HG03442 (cell line): ENCODE results near the gene CCM2.
A peak's percentile ranks its signal among the peaks of the same experiment; 100 is the strongest.

Source experiments
- ATAC-seq: cut with Tn5 transposase; IDR thresholded peaks from one replicate; pipeline ENCODE4 v1.9.1; 2021; ENCODE audit warnings: mild to moderate bottlenecking, moderate library complexity; ENCODE audit not compliant: unreplicated experiment

The CCM2 gene

GRCh38 chr7:44967571-44968446 is 32.2 kb upstream of the CCM2 start:
- no peak for ATAC-seq

DNA sequence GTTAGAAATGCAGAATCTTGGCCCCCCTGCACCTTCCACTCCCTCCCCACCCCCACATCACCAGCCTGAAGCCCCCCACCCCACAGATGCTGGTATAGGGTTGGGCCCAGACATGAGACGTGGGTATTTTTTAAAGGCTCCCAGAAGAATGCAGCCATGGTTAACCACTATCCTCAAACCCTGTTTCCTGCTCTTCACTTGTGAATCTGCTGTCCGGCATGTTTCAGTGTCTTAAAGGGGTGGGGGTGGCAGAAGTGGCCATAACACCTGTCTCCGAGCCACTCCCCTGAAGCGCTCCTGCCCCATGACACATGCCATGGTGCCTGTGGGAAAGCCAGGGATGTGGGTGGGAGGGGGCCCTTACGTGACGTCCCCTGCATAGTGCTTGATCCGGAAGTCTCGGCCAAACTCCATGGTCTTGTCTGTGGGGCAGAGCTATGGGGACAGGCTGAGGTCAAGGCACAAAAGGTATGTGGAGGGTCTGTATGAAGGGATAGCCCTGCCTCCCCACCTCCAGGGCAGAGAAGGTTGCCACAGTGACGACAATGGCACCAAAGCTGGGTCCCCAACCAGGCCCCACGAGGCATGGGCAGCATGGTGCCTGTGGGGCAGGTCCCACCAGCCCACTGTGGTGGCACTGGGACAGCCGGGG is 30.8 kb upstream of the CCM2 start:
- ATAC-seq: no peak

- no peak for ATAC-seq
Observed at GRCh38 chr7:44969701-44970522, 30.1 kb upstream of the CCM2 start.

DNA sequence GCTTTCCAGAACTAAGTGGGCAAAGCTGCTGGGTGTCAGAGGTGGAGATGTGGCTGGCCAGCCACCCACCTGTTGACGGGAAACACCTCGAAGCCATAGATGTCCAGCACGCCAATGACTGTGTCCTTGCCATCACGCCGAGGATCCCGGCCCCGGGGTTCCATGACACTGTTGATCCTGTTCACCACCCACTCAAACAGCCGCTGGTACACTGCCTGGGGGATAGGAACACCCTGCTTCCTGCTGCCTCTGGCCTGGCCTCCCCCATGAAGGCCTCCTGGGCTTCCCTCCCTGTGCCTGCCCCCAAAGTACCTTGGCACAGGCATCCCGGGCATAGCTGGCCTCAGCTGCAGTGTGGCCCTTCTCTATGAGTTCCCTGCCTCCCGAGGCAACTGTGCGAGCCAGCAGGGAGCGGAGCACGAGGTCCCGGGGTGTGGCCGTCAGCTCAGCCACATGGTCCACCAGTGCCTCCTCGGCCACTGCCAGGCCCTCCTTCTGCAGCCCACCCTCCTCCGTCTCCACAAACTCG is 29.4 kb upstream of the CCM2 start:
- ATAC-seq: no peak

- no peak for ATAC-seq
Observed at GRCh38 chr7:44971188-44971901, 28.7 kb upstream of the CCM2 start.

DNA sequence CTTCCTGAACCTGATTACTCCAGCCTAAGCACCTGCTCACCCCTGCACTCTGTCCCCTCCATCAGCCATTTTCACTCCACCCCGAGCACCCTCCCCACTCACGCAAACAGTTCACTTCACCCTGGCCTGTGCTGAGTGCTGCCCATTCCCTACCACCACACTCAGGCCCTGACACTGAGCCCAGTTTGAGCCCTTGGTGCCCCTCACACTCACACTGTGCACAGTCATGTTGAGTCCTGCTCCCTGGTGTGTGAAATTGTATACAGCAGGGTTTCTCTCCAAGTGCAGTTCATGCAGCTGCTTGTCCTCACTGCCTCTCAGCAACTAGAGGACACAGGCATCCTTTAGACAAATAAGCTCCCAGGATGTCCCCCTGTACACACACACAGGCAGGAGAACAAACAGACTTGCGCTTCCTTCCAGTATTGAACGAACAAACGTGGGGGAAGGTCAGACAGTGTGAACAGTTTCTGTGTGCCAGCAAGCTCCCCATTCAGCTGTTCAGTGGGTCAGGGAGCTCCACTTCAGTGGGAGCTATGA is 28.0 kb upstream of the CCM2 start:
- no peak for ATAC-seq

DNA sequence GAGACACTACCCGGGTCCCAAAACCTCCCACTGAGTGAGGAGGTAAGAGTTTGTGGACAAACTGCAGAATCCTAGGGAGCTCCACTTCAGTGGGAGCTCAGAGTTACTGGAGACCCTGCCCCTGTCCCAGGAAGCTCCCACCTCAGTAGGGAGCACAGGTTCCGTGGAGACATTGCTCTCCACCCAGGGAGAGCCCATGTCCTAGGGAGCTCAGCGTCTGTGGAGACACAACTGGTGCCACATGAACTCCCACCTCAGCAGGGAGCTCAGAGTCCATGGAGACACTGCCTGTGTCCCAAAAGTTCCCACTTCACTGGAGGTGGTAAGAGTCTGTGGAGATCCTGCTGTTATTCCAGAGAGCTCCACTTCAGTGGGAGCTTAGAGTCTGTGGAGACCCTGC is 27.4 kb upstream of the CCM2 start:
- no peak for ATAC-seq

- ATAC-seq: no peak
Observed at GRCh38 chr7:44973610-44974401, 26.2 kb upstream of the CCM2 start.

DNA sequence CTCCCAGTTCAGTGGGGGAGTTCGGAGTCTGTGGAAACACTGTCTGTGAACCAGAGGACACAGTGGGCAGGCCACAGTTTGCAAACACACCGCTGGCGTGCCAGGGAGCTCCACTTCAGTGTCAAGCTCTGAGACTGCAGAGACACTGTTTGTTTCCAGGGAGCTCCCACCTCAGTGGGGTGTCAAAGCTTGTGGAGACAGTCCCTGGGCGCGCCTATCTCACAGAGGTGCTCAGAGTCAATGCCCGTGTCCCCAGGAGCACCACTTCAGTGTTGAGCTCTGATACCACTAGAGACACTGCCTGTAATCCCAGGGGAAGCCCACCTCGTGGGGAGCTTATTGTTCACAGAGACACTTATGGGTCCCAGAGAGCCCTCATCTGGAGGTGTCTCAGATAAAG is 25.5 kb upstream of the CCM2 start:
- no peak for ATAC-seq

DNA sequence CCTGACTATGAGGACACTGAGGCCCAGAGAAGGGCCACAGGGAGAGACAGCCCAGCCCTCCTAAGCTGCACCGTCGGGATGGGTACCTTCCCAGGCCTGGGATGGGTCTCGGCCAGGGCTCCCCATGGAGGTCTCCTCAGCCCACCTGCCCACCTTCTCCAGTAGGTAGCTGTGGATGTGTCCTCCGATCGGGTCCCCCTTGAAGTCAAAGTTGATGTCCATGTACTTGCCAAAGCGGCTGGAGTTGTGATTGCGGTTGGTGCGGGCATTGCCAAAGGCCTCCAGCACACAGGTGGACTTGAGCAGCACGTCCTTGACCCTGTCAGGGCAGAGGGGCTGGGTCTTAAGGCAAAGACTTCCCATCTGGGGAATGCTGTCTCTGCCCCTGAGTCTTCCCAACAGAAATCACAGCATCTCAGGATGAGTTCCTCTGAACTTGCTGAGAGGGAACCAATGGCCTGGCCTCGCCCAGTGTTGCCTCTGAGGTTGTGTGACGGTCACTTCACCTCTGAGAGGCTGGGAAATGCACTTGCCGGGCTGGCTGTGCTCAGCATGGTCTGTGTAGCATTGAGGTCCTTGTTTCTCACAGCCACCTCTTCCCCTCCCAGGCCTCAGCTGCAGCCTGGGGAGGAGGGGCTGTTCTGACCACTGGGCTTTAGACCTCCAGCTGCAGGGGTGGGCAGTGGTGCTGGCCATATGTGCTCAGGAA is 24.5 kb upstream of the CCM2 start:
- ATAC-seq: no peak

GRCh38 chr7:44976040-44976745 is 23.8 kb upstream of the CCM2 start:
- ATAC-seq: no peak

DNA sequence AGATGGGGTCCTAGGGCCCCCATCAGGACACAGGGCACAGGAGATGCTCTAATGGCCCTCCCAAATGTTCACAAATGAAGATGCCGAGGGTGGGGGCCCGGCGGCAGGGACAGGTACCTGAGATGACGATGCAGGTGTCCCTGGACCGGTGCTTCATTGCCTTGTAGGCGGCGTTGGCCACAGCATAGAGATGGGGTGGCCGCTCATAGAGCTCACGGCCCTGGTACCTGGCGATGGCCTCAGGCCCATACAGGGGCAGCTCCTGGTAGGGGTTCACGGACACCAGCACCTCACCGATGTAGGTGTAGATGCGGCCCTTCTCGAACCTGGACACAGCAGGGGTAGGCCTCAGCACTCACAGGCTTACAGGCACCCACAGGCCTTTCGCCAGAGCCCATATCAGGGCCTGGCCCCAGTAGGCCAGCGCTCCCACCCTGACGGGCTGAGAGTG is 23.2 kb upstream of the CCM2 start:
- ATAC-seq: no peak

- no peak for ATAC-seq
Observed at GRCh38 chr7:44977304-44977958, 22.6 kb upstream of the CCM2 start.

DNA sequence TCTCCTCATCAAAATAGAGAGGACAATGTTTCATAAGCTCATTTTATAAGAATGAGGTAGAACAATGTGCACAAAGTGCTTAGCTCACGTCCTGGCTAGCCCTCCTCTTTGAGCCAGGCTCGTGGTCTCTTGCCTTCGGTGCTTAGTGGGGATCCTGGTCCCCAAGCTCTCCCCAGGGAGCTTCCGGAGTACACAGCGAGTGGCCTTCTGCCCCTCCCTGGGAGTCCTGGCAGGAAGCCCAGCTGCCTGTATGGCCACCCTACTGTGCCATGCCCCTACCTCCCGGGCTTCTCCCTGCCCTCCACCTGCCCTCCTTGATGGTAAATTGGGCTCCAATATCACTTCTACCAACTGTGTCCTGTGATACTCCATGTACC is 22.1 kb upstream of the CCM2 start:
- no peak for ATAC-seq

DNA sequence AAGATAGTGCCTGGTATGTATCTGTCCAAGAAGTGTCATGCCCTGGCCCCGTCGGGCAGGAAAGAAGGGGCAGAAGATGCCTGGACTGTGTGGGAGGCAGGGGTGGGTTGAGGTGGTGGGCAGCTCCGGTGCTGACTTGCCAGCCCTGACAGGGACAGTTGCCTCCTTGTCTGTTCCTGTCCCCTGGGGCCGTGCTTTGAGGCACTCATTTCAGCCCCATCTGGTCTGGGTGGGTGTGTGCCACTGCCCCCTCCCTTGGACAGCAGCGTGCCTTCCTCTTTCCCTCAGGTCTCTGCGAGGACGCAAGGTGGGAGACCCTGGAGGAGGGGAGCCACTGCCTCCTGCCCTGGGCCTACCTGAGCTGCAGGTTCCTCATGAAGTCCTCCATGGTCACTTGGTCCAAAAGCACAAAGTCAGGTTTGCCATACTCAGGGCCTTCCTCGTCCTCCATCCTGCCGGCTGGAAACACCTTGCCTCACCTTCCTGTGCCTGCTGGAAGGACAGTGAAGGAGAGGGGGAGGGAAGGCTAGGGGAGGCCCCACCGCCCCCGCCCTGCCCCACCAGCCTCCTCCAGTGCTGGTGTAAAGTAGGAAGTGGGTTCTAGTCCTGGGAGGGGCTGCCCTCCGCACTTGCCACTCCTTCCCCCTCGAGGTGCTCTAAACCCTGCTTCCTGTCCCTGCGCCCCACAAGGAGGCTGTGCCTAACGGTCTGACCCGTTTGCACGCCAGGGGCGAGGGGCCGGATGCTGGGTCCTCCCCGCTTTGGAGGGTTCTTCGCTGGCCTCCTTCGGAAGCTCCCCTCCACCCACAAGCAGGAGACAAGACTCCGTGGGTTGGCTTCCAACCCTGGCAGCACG is 21.3 kb upstream of the CCM2 start, which contains the start of gene MYO1G:
Gene MYO1G, minus strand, starts transcription at position 505 of the 856 bp plus-strand sequence. Its CDS starts 54 bp downstream, at position 451.
- ATAC-seq: peak; percentile 52

- ATAC-seq: no peak
Observed at GRCh38 chr7:44979481-44980392, 20.3 kb upstream of the CCM2 start.
